ENCODE data around the gene TCF23.

The TCF23 gene

GRCh38 chr2:27128668-27129571 is 19.9 kb upstream of the TCF23 start:
- no peak for DNase-seq

- DNase-seq: no peak
These were observed 18.4 kb upstream of the TCF23 start for GRCh38 chr2:27130396-27130795.

GRCh38 chr2:27131429-27131828 is 17.4 kb upstream of the TCF23 start:
- DNase-seq: no peak

- no peak for DNase-seq
These were observed 15.5 kb upstream of the TCF23 start for GRCh38 chr2:27133195-27133875.

- DNase-seq: peak; percentile 95
These were observed 14.7 kb upstream of the TCF23 start, which contains the start of gene PREB for GRCh38 chr2:27133905-27134780. Gene PREB, minus strand, starts transcription at chr2:27134636. Its CDS starts 215 bp downstream, at chr2:27134421.

- no peak for DNase-seq
These were observed 13.9 kb upstream of the TCF23 start for GRCh38 chr2:27134781-27135477.

GRCh38 chr2:27135478-27135955 is 13.3 kb upstream of the TCF23 start:
- no peak for DNase-seq

GRCh38 chr2:27136751-27137150 is 12.1 kb upstream of the TCF23 start:
- DNase-seq: no peak

- no peak for DNase-seq
These were observed 11.4 kb upstream of the TCF23 start for GRCh38 chr2:27137322-27137935.

GRCh38 chr2:27138111-27138510 is 10.7 kb upstream of the TCF23 start:
- DNase-seq: no peak

GRCh38 chr2:27139310-27139709 is 9.5 kb upstream of the TCF23 start, which contains the start of gene PRR30:
Gene PRR30, minus strand, starts transcription at chr2:27139410. Its CDS starts 1,081 bp downstream, at chr2:27138329.
- no peak for DNase-seq

GRCh38 chr2:27143285-27143684 is 5.5 kb upstream of the TCF23 start:
- no peak for DNase-seq

GRCh38 chr2:27145682-27146081 is 3.1 kb upstream of the TCF23 start:
- no peak for DNase-seq

GRCh38 chr2:27147935-27148334 is 869 bp upstream of the TCF23 start:
- no peak for DNase-seq

- no peak for DNase-seq
These were observed 984 bp downstream of the TCF23 start for GRCh38 chr2:27149570-27150405.

GRCh38 chr2:27150639-27151230 is 1.9 kb downstream of the TCF23 start:
- DNase-seq: no peak

GRCh38 chr2:27152102-27152795 is 3.4 kb downstream of the TCF23 start:
- DNase-seq: no peak

GRCh38 chr2:27152796-27153464 is 4.1 kb downstream of the TCF23 start:
- peak; percentile 18 for DNase-seq

GRCh38 chr2:27154488-27154887 is 5.7 kb downstream of the TCF23 start:
- no peak for DNase-seq

Data from fibroblast of skin of right quadriceps (primary cell).